Hematopoietic multipotent progenitor cell treated with erythropoietin and hydrocortisone succinate and interleukin-3 and kit ligand, for 6 days (in vitro differentiated cells): ENCODE measurements around the gene PES1.
"Not testable (repeated sequence)": the region's sequence is repeated elsewhere in the genome, so short reads cannot be mapped to it uniquely, and the experiment has no call there.

ENCODE experiments used
- DNase-seq: peaks from one replicate; pipeline ENCODE4 v3.0.0-alpha.2; 2015

Gene PES1

DNA sequence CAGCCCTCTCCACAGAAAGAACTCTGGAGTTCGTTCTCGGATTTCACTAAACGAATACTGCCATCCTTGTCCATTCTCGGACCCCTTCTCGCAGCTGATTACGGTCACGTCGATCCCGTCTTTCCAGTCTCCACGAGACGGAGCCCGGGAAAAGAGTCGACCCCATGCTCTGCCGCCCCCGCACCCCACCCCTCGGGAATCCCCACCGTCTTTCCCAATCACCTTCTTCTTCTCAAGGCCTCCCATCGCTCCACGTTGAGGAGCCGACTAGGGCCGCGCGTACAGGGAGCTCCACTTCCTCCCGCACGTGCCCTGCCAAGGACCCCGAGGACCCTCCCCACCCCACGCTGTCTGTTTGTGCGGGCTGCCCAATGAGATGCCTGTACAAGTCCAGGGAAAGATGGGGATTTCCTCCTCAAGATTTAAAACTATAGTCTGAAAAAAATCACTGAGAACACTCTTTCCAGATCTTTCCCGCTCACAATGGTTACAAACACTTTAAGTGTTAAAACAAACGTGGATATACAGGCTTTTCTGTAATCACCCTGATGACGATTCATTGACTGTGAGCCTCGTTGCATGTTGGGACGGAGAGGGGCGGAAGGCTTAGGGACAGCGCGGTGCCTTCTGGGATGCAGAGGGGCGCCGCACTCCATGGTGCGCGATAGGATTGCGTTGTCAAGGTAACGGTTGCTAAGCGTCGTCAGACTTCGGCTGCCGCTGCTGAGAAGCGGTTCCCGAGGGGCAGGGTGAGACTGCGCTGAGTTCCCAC, at the start of gene PES1:
Gene PES1 (minus strand): TSS at position 323 of the 772 bp plus-strand sequence. CDS start 77 bp downstream, at position 246.
- peak; percentile 100 for DNase-seq

DNA sequence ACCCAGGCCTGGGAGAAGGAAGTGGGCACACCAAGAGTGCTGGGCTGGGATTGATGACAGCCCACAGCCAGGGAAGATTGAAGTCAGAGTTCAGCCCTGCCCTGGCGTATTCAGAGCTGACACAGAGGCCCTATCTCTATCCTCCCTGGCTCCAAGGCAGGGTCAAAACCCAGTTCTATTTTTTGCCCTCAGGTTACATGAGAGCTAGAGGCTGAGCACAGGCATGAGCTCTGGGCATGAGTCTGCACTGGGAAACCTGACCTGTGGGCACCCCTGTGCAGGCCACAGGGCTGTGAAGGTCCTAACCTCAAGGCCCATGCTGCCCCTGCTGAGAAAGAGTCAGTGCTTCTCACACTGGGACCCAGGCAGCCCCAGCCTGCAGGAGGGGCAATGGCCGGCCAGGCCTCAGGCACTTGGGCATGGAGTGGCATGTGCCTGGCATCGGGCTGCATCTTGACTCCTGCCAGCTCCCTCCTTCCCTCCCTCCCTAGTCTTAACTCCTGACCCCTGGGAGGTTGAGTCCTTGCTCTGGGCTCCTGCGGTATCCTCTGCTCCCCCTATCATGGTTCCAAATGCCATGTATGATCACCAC, 49.2 kb upstream of the PES1 start:
- DNase-seq: no peak

DNA sequence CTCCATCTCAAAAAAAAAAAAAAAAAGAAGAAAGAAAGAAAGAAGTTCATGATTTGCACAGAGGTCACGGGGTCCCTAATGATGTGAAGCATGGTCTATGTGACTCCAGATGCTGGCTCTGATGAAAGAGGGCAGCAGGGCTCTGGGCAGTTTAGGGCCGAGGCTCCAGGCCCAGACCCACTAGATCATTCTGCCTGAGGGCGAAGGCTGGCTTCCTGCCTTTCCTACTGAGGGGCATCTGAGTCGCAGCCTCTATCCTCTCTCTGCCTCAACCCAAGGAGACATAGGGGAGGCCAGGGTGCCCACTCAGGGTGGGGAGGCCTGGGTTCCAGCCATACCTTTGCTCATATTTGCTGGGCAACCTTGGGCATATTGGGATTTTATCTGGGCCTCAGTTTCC, 48.7 kb upstream of the PES1 start:
- no peak for DNase-seq

DNA sequence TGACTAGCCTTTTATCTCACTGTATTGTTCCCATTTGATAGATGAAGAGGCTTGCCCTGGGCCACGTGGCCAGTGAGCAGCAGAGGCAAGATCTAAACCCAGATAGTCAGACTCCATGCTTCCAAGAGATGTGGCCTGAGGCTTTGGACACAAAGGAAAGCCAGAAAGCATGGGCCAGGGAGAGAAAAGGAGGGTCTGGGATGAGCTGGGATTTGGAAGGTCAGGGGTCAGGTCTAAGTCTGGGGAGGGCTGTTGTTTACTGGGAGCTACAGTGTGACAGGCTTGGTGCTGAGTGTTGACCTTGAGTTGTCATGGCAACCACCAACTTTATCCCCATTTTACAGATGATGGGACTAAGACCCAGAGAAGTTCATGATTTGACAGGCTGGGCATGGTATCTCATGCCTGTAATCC, 46.0 kb upstream of the PES1 start:
- DNase-seq: peak; percentile 15

DNA sequence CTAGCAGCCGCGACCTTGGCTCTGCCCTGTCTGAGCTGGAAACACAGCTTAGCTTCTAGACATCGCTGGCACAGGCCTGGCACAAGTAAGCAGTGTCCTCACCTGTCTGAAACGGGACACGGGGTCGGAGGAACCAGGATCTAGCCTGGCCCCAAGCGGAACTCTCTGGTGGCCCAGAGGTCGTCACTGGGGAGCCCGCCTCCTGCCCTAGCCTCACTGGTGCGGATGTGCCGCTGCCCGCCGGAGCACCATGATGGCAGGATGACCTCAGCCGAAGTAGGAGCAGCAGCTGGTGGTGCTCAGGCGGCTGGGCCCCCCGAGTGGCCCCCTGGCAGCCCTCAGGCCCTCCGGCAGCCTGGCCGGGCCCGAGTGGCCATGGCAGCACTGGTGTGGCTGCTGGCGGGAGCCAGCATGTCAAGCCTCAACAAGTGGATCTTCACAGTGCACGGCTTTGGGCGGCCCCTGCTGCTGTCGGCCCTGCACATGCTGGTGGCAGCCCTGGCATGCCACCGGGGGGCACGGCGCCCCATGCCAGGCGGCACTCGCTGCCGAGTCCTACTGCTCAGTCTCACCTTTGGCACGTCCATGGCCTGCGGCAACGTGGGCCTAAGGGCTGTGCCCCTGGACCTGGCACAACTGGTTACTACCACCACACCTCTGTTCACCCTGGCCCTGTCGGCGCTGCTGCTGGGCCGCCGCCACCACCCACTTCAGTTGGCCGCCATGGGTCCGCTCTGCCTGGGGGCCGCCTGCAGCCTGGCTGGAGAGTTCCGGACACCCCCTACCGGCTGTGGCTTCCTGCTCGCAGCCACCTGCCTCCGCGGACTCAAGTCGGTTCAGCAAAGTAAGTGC, 44.7 kb upstream of the PES1 start:
- no peak for DNase-seq

DNA sequence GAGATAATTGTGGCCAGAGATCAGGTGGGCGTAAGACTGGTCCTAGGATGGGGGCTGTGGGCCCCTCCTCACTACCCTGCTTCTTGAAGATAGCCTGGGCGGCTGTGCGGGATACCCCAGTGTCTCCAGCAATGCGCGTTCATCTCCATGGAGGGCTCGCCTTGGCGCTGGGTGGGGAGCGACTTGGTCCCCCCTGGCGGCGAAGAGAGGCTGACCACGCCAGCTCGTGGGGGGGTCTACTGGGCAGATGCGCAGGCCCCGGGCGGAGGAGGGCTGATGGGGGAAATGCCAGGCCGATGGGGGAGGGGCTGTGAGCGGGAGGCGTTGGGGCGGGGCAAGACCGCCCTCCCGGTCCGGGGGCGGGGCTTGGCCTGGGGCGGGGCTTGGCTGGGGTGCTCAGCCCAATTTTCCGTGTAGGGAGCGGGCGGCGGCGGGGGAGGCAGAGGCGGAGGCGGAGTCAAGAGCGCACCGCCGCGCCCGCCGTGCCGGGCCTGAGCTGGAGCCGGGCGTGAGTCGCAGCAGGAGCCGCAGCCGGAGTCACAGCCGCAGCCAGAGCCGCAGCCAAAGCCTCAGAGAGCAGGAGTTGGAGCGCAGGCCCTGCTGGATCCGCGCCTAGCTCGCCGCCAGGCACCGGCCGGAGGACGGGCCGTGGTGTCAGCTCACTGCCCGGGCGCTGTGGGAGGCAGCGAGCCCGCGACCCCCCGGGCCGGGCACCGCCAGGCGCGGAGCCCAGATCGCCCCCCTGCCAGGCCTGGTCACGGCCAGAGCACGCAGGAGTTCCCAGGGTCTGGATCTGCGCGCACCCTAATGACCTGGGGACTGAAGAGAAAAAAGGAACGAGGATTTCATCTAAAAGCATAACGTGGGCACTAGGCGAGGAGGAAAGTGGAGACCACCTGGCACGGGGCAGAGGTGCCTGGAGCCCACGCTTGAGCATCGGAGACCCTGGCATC, 43.8 kb upstream of the PES1 start, which contains the start of gene SLC35E4:
Gene SLC35E4 (plus strand): TSS at position 509 of the 953 bp plus-strand sequence. CDS start 670 bp downstream, outside the sequence.
- peak; percentile 92 for DNase-seq

DNA sequence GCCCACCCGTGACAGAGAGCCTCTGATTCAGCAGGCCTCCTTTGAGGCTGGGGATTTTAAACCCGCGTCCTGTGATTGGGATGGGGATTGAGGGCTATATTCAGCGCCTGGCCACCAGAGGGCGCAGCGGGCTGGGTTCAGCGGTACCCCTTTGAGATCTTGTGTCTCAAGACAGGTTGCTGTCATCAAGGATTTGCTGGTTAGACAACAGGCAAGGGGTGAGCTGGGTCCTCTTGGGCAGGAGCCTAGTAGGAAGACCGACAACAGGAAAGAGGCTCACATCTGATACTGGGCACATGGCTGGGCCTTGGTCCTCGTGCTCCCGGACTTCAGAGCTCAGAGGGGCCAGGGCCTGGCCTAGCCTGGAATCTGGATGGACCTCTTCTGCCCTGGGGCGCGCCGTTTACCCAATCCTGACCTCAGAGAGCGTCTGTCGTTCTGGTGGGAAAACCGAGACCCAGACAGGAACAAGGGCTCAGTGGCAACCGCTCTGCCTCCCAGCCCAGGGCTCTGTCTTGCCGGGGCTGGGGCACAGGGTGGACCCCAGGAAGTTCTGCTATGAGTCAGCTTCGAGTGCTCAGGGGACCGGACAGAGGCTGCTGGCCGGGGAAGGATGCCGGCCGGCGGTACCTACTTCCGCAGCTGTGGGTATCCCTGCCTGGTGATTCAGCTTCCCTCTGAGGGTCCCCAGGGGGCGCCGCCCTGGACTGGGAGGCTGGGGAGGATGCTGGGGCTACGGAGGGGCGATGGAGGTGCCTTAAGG, 42.9 kb upstream of the PES1 start:
- DNase-seq: peak; percentile 94

DNA sequence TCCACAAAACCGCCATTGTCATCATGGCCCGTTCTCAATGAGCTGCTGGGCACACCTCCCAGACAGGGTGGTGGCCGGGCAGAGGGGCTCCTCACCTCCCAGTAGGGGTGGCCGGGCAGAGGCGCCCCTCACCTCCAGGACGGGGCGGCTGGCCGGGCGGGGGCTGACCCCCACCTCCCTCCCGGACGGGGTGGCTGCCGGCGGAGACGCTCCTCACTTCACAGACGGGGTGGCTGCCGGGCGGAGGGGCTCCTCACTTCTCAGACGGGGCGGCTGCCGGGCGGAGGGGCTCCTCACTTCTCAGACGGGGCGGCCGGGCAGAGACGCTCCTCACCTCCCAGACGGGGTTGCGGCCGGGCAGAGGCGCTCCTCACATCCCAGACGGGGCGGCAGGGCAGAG, 39.8 kb upstream of the PES1 start:
- not testable (repeated sequence) for DNase-seq

DNA sequence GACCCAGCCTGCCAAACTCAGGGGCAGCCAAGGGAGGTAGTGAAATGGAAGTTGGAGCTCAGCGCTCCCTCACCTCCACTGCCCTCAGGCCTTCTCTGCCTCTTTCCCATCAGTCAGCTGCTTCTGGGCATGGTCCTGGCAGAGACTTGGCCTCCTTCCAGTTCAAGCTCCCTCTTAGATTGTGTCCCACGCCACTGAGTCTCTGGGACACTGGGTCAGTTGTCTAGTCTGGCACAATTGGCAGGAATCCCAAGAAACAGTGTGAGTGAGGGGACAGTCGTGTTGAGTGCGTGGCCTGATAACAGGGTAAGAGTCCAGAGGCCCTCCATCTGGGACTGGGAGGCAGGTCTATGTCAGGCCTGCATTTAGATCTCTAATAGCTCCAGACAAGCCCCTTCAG, 36.8 kb upstream of the PES1 start:
- DNase-seq: no peak

DNA sequence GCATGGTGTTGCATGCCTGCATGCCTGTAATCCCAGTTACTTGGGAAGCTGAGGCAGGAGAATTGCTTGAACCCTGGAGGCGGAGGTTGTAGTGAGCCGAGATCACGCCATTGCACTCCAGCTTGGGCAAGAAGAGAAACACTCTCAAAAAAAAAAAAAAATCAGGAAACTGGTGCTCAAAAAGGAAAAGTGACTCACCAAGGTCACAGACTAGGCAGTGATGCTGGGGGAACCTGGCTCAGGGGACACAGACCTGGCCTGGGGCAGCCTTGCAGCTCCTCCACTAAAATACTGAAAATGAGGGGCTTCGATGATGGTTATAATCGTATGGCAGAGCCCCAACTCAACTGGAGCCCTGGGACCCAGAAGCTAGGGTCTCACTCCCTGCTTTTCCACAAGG, 35.8 kb upstream of the PES1 start:
- DNase-seq: no peak

DNA sequence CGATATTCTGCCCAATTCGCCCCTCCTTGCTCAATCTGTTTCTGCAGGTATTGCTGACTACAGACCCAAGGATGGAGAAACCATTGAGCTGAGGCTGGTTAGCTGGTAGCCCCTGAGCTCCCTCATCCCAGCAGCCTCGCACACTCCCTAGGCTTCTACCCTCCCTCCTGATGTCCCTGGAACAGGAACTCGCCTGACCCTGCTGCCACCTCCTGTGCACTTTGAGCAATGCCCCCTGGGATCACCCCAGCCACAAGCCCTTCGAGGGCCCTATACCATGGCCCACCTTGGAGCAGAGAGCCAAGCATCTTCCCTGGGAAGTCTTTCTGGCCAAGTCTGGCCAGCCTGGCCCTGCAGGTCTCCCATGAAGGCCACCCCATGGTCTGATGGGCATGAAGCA, 34.7 kb upstream of the PES1 start:
- DNase-seq: no peak

DNA sequence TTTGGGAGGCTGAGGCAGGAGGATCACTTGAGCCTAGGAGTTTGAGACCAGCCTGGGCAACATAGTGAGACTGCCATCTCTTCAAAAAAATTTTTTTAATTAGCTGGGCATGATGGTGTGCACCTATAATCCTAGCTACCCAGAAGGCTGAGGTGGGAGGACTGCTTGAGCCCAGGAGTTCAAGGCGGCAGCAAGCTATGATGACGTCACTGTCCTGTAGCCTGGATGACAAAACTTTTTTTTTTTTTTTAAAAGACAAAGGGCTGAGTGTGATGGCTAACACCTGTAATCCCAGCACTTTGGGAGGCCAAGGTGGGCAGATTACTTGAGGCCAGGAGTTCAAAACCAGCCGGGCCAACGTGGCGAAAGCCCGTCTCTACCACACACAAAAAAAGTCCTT, 28.2 kb upstream of the PES1 start:
- not testable (repeated sequence) for DNase-seq

DNA sequence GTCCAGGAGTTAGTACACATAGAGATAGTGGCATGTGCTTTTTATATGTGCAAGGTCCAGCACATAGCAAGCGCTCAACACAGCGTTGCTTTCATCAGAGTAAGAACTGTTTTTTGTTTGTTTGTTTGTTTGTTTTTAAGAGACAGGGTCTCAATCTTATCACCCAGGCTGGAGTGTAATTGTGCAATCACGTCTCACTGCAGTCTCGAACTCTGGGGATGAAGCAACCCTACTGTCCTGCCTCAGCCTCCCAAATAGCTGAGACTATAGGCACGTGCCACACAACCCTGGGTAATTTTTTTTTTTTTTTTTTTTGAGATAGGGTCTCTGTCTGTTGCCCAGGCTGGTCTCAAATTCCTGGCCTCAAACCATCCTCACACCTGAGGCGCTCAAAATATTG, 26.1 kb upstream of the PES1 start:
- no peak for DNase-seq

DNA sequence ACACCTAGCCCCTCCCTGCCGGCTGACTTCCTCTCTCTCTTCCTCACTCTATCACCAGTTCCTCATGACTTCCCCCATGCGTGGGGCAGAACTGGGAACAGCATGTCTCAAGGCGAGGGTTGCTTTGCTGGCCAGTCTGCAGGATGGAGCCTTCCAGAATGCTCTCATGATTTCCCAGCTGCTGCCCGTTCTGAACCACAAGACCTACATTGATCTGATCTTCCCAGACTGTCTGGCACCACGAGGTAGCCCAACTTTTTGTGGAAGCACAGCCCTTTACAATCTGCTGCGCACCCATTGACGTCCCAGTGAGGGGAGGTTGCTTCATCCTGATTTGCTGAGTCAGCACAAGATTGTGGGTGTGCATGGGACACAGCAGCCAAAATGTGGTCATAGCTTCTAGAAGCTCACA, 23.8 kb upstream of the PES1 start:
- no peak for DNase-seq

DNA sequence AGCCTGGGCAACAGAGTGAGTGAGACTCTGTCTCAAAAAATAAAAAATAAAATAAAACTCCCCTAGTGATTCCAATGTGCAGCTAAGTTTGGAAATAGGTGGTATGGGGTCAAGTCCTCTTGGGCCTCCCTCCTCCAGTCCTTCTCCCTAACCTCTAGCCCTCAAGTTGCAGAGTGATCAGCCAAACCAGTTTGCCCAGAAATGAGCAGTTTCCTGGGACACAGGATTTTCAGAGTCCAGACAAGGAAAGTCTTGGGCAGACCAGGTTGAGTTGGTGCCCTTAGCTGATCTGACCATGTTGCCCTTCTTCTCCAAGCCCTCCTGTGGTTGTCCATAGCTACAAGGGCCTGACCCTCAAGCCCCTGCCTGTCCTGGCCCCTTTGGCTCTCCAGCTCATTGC, 23.2 kb upstream of the PES1 start:
- no peak for DNase-seq

DNA sequence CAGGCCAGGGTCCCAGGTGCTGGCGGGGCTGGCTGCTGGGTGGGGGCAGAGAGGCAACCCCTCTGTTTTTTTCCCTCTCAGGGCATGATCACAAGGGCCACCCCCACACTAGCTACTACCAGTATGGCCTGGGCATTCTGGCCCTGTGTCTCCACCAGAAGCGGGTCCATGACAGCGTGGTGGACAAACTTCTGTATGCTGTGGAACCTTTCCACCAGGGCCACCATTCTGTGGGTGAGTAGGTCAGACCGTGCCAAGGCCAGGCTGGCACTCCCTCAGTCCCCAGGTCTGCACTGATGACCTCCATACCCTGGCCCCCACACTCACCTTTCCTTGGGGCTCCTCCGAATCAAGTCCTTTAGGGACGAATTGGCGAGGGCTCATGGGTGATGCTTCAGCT, 22.6 kb upstream of the PES1 start:
- no peak for DNase-seq

DNA sequence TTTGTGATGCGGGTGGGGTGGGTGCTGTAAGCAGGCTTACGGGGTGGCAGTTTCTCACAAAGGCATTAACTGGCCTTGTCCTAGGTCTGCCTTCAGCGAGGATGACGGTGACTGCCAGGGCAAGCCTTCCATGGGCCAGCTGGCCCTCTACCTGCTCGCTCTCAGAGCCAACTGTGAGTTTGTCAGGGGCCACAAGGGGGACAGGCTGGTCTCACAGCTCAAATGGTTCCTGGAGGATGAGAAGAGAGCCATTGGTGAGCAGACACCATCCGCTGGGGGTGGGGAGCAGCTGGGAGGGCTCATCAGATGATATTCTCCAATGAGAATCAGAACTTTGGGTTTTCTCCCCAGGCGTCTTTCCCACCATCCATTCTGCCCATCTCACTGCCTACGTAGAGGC, 21.1 kb upstream of the PES1 start:
- no peak for DNase-seq

DNA sequence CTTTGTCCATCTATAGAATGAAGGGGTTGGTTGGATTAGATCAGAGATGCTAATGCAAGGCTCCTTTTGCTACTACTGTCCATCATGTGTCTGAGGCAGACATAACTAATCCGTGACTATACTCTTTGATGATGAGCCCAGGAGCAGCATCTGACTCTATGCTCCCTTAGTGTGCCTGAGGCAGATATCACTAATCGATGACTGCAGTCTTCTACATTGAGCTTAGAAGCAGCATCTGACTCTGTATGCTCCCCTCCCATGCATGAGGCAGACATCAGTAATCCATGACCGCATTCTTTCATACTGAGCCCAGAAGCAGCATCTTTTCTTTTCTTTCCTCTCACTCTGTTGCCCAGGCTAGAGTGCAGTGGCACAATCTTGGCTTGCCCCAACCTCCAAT, 19.5 kb upstream of the PES1 start:
- DNase-seq: no peak

DNA sequence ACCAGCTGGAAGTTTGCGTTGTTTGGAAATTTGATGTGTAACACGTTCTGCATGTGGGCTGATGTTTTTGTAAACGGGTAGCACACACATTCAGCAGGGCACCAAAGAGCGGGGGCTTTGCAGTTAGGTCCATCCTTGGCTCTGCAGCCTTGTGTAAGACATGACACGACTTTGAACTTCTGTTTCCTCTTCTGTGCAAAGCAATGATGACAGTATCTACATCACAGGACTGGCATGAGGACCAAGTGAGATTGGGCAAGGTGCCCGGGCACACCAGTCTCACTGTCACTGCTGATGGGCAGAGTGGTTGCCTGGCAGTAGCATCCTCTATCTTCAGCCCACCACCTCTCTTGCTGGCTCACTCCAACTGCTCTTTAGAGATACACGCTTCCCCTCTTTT, 18.6 kb upstream of the PES1 start:
- DNase-seq: peak; percentile 33

DNA sequence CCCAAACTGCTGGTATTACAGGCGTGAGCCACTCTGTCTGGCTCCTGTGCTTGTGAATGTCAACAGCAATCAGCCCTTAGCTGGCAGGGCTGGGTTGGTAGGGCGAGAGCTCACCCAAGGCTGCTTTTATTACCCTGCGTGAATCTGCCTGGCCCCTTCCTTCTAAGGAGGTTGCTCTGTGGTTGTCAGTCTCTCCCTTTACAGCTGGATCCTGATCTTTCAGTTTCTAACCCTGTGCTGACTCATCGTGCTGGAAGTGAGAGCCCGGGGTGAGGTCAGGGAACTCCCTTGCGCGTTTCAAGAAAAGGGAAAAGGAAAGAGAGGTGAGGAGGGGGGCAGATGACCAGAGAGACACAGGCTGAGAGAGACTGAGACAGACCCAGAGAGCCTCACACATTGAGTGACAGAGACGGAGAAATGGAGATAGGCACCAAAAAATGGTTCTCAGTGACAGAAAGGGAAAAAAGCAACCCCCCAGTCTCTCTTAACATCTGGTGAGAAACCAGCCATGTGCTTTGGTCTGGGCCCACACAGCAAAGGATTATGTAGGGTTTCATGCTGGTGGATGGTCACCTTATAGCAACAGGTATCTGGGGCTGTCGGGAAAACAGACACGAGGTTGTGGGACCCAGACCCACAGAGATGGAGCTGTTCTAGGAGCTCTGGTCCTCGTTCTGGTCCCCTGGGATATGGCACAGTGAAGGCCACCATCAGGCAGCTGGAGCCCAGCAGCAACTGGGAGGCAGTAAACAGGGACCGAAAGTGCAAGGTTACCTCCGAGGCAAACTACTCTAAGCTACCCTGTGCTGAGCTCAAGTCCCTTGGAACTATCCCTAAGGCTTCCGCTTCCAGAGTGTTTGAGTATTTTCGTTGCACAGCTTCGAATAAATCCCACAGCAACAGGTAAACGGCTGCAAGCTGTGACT, 17.8 kb upstream of the PES1 start:
- peak; percentile 84 for DNase-seq

DNA sequence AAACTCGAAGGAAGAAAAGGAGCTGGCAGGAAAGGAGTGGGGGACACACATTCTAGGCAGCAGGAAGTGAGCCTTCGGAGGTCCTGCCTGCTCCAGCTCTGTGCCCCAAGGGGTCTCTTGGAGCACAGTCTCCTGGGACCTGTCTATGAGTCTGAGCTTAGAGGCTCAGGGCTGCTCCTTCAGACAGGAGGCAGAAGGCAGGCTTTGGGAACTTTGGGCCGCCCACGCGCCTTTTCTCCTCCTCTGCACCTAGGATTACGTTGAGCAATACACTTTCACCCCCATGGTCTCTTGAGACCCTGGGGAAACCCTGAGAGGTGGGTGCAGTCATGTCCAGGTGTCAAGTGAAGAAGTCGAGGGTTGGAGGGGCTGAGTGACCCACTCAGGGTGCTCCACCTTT, 16.2 kb upstream of the PES1 start:
- DNase-seq: no peak
